HG03565 (cell line): ENCODE measurements around the gene ERGIC2.

ENCODE experiments used
- ATAC-seq: cut with Tn5 transposase; IDR thresholded peaks from one replicate; pipeline ENCODE4 v1.9.1; 2021; ENCODE audit warnings: mild to moderate bottlenecking, moderate library complexity; ENCODE audit not compliant: unreplicated experiment

Gene ERGIC2

GRCh38 chr12:29376118-29376517, 4.9 kb downstream of the ERGIC2 start:
- ATAC-seq = no peak

GRCh38 chr12:29374913-29375312, 6.1 kb downstream of the ERGIC2 start:
- ATAC-seq = no peak

GRCh38 chr12:29374012-29374411, 7.0 kb downstream of the ERGIC2 start:
- no peak for ATAC-seq

GRCh38 chr12:29365091-29365490, 15.9 kb downstream of the ERGIC2 start:
- no peak for ATAC-seq

- no peak for ATAC-seq
These were observed 26.0 kb downstream of the ERGIC2 start for GRCh38 chr12:29354954-29355353.

- ATAC-seq = no peak
These were observed 30.9 kb downstream of the ERGIC2 start for GRCh38 chr12:29350080-29350479.

- no peak for ATAC-seq
These were observed 34.1 kb downstream of the ERGIC2 start for GRCh38 chr12:29346769-29347421.

- ATAC-seq = no peak
These were observed 37.8 kb downstream of the ERGIC2 start for GRCh38 chr12:29343022-29343799.

- ATAC-seq = no peak
These were observed 43.6 kb downstream of the ERGIC2 start for GRCh38 chr12:29337325-29337724.

- no peak for ATAC-seq
These were observed 46.0 kb downstream of the ERGIC2 start for GRCh38 chr12:29334937-29335336.

GRCh38 chr12:29333178-29333577, 47.8 kb downstream of the ERGIC2 start:
- ATAC-seq = no peak

- no peak for ATAC-seq
These were observed 51.6 kb downstream of the ERGIC2 start for GRCh38 chr12:29329411-29329810.

GRCh38 chr12:29322157-29322556, 58.8 kb downstream of the ERGIC2 start:
- no peak for ATAC-seq

GRCh38 chr12:29320295-29321085, 60.5 kb downstream of the ERGIC2 start:
- ATAC-seq = no peak

- peak; percentile 99 for ATAC-seq
These were observed 63.2 kb downstream of the ERGIC2 start for GRCh38 chr12:29317556-29318363.

GRCh38 chr12:29316752-29317151, 64.2 kb downstream of the ERGIC2 start:
- ATAC-seq = no peak

- no peak for ATAC-seq
These were observed 66.6 kb downstream of the ERGIC2 start for GRCh38 chr12:29314416-29314815.

- ATAC-seq = no peak
These were observed 70.1 kb downstream of the ERGIC2 start for GRCh38 chr12:29310899-29311298.

- no peak for ATAC-seq
These were observed 71.6 kb downstream of the ERGIC2 start for GRCh38 chr12:29309320-29309902.

GRCh38 chr12:29306682-29307081, 74.3 kb downstream of the ERGIC2 start:
- ATAC-seq = no peak
